HG03066 (cell line): ENCODE data around the gene PLEKHA7.

ENCODE experiments used
- ATAC-seq: cut with Tn5 transposase; IDR thresholded peaks from one replicate; pipeline ENCODE4 v1.9.1; 2021; ENCODE audit warnings: low read depth; ENCODE audit not compliant: unreplicated experiment

The PLEKHA7 gene

DNA sequence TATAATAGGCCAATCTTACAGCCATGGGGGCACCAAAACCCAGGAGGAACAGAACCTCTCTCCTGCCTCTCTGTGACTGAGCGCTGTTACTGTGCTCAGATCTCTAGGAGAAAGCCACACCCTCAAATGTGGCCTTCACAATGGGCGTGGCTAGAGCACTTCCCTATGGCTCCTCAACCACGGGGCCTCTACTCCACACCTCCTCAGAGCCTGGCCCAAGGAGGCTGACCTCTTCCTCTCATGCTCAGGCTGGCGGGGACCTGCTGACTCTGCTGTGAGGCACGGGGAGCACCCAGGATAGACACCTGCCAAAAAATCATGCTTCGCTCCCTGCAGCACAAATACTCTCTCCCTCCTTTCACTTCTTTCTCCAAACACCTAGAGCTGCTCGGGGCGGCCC, 234.8 kb downstream of the PLEKHA7 start:
- ATAC-seq, result no peak

DNA sequence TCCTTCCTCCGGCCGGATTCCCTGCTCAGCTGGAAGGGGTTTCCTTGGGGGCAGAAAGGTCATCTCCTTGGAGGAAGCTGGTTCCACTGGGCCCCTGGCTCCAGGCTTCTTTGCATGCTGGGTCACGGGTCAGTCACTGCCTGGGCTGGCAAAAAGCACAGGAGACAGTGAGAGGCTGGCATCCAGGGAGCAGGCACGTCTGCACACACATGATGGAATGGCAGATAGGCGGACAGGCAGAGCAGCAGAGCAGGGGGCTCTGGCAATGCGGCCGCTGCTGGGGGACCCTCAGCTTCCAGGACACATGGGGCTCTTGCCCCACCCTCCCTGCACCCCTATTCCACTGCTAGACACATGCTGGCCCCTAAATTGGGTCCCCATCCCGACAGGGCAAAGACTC, 235.3 kb downstream of the PLEKHA7 start:
- ATAC-seq, result no peak

DNA sequence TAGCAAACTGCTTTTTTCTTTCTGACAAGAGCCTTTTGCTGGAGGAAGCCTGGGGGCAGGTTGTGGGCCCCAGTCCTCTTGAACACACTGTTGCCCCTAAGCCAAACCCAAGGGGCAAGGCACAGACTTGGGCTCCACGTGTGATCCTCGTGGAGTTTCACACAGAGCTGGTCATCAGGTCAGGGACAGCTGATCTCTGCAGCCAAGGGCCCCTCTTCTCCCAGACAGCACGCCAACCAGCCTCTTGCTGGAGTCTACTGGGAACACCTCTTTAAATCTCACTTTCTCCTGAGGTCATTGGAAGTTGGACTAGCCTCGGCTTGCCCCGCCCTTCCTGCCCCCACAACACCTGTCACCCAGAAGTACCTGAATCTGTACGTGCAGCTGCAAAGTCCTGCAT, 235.9 kb downstream of the PLEKHA7 start:
- ATAC-seq, result no peak

DNA sequence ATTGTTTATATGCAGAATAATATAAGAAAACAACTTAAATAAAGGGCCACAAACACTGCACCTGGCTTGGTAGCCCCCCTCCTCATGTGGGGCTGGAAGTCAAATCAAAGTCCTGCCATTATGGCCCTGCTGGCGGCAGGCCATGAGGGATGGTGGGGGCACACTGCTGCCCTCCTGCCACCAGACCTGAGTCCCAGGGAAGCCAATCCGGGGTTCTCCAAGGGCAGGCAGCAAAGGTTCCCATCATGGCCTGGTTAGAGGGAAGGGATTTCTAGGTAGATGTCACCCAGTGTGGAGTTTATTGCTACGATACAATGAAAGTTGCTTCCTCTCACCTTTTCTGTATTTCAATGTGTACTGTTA, 236.6 kb downstream of the PLEKHA7 start:
- ATAC-seq, result no peak

DNA sequence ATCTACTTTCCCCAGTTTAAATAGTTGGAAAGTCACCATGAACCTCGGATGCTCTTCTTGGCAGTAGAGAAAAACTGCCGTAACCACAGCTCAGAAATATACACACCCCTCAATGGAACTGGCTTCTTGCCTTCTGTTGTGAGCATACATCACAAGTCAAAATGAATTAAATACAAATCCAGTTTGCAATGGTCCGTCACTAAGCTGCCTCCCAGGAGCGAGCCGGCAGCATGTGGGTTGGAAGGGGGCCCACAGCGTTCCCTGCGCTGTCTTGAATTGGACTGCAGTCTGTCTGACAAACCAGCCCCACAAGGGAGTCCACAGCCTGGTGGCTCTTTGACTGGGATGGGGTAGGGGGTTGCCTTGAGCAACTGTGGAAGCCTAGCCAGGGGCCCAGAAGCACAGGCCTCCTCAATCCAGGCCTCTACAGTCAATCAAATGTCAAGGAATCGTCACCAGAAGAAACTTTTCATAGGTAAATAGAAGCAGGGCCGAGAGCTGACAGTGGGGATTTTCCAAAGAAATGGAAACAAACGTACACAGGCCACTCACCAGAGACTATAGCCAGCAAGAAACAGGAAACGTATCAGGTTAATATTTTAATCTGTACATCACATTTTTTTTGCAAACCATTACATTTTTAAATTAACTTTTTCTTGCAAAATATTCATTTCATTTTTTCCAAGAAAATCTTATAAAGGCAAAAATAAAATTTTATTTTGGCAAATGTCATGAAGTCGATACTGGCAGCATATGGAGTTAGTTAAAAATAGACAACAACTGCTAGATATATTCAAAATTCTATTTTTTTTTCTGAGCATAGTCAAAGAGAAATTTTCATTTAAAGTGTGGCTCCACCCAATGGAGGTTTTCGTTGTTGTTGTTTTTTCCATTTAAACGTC, 237.3 kb downstream of the PLEKHA7 start:
- no peak for ATAC-seq

DNA sequence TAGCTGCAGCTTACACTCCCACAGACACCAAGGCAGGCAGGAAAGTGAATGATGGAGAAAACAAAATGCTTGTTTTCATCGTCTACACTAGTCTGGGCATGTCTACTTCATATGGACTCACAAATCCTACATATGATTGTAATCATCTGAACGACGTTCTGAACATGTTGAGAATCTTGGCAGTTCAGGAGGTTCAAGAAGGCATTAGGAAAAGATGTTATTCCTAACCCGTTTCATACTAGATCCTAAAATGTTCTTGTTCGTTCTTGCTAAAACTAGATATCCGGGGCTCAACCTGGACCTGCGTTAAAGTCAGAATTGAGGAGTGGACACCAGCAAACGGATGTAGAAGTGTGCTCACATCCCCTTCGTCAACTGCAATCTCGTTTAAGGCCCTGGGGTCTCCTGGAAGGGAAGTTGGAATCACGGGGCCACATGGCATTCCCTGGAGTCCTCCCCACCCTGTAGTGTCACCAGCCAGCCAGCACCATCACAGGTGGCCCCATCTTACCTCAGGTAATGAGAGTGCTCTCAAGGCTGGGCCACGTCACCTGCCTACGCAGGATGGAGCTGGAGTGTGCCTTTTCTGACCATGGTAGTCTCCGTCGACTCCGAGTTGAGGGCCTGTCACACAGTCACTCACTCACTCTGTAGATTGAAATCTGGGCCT, 238.5 kb downstream of the PLEKHA7 start:
- no peak for ATAC-seq

DNA sequence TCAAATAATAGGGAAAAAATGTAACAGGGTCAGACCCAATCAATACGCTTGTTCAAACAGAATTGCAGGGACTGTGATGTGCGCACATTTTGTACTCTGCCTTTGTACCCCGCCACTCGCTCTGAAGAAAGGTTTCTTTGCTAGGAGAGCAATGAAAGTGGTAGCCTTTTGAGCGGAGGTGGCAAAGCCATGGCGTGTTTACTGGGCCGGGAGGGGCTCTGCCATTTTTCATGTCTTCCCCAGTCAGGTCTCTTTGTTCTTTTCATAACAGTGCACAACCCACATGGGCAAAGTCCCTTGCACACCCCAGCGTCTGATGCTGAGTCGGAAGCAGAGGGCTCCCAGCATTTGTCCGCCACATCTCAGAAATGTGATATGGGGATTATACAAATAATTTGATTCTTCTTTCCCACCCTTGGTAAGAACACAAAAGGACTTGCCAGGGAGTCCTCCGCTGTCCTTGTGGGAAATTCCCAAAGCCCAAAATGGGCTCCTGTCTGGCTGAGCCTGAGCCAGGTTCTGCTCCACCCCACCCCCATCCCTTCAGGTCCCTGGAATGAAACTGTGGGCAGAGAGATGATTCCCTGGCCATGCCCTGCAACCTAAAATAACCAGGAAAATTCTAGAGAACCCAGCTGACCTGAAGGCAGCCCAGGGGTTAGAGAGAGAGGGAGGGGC, 239.1 kb downstream of the PLEKHA7 start:
- ATAC-seq, result no peak

DNA sequence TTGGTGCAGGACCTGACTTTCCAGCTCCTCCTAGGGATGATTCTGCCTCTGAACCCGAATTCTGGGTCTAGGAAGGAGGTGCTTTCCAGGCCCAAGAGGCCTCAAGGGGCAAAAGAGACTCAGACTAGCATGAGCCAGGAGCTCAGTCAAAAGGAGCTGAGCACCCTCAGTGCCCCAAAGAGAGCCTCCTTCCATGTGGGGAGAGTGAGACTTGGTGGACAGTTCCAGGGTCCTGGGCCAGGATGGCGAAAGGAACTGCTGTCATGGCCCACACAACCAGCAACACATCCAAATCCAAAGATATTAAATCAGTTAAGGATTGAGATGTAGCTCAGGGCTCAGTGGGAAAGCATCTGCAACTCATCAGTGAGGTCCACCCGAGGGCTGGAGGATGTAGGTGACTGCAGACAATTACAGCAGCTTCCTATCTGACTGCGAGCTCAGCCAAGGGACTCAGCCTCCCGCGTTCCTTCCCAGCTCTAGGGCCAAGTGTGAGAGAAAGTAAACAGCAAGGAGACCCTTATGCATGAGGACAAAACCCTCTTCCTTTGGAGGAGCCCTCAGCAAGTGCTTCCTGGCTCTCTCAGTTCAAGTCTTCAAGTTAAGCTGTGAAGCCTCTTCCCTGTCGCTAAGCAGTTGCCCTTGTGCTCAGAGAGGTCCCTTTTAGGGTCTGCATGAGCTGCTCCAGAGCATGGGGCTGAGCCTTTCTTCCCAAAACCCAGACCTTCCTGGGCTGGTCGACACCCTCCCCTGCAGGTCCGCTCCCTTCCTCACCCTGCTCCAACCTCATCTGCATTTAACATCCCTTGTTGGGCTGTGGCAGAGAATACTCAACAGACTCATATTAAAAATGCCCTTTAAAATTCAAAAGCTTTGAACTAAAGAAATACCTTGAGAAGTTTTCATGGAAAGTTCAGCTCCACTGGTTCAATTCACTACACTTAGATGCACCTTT, 240.0 kb downstream of the PLEKHA7 start:
- no peak for ATAC-seq

DNA sequence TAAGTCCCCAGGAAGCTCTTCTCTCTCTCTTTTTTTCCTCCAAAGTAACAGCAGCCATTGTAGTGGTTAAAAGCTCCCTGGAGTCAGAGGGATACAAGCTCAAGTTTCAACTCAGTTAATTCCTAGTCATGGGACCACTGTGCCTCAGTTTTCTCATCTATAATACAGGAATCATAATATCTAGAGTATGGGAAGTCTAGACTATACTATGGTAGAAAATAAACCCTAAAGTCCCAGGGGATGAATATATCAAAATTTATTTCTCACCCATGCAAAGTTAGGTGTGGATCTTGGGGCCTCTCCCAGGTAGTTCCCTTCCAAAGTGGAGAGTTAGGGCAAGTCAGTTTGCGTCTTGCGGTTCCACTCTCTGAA, 242.1 kb downstream of the PLEKHA7 start:
- no peak for ATAC-seq

DNA sequence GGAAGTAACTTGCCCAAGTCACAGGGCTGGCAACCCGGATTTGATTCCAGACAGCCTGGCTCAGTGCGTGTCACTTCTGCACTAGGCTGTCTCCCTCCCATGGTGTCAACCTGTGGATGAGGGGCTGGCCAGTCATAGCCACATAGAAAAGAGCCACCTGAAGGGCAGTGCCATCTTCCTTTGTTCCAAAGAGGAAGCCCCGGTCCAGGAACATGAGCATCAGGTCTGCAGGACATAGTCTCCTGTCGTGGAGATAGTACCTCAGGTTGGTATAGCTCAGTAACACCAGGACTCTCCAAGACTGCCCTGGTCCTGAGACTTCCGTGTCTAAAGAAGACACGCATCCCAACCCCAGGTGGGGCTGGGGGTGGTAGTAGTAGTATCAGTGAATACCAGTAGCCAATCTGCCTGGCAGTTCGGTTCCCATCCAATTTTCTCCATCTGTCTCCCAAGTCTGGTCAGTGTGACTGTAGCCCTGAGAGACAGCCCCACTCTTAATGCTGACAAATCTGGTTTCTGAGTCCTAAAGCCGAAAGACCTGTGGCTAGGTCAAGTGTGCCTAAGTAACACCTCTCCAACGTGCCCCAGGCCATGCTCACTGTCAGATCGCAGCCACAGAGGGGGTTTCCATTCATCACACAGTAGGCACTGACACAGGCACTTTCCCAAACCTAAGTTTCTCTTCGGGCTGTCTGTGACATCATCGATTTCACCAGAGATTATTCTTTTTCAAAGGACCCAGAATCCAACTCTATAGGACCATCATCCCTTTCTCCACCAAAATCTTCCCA, 242.7 kb downstream of the PLEKHA7 start:
- ATAC-seq, result no peak

DNA sequence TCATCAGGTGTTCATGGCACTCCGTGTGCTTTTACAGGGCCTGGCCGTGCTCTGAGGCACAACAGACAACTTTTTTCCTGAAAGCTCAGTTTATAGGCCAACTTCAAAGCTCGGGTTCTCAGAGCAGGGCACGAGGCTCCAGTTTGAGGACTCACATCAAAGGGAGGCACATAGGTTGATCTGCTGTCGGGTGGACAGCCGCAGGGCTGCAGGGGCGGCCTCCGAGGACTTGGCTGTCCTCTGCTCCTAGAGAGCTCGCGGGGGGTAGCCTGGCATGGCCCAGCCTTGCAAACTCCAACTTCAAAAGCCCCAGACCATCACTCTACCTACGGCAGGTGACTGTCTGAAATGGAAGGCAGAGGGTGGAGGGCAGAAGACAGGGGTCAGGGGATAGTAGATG, 244.2 kb downstream of the PLEKHA7 start:
- ATAC-seq, result no peak

DNA sequence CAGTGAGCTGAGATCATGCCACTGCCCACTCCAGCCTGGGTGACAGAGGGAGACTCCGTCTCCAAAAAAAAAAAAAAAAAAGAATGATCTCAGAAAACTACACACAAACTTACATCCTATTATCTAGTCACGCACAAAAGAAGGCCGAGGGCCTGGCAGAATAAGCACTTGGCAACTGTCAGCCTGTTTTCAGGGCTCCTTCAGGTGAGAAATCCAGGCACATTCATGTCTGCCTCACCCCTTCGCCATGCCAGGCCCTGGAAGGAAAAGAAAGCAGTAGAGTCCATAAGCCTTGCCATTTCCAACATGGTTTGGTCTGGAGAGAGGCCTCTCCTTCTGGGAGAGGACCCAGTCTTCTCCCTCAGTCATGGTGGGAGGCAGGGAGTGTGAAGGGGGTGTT, 244.8 kb downstream of the PLEKHA7 start:
- no peak for ATAC-seq

DNA sequence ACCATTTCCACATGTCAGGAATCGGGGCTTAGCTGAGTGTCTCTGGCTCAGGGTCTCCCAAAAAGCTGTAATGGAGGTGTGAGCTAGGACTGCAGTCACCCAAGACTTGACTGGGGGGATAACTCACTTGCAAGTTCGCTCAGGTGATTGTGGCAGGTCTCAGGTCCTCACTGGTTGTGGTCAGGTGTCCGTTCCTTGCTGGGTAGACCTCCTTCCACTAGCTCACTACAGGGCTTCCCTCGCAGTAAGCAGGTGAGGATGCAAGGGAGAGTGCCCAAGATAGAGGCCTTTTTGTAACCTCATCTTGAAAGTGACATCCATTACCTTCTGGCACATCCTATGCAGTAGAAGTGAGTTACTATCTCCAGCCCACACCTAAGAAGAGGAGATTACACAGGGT, 246.3 kb downstream of the PLEKHA7 start:
- no peak for ATAC-seq

DNA sequence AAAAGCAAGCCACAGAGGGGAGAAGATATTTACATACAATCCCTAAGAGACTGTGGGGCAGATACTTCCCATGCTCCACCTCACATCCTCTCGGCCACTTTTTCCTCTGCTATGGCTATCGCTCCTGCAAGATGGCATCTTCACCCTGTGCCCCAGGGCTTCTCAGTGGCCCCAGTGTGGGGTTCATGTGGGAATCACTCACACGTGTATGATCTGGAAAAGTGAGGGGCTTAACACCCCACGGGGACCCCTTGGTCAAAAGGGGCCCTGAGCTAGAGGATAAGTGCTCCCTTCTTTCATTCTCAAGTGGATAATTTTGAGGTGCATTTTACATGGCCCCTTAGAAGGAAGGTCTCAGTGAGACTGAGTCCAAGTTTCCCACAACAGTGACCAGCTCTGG, 247.1 kb downstream of the PLEKHA7 start:
- no peak for ATAC-seq

DNA sequence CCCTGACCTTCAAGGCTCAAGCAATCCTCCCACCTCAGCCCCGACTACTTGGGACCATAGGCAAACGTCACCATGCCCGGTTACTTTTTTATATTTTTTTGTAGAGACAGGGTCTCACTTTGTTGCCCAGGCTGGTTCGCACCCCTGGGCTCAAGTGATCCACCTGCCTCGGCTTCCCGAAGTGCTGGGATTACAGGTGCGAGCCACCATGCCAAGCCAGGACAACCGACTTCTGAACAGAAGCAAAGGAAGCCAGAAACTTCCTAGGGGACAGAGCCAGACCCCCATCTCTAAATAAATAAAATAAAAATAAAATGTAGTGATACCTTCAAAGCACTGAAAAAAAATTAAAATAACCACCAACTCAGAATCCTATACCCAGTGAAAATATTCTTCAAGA, 249.3 kb downstream of the PLEKHA7 start:
- ATAC-seq, result no peak

DNA sequence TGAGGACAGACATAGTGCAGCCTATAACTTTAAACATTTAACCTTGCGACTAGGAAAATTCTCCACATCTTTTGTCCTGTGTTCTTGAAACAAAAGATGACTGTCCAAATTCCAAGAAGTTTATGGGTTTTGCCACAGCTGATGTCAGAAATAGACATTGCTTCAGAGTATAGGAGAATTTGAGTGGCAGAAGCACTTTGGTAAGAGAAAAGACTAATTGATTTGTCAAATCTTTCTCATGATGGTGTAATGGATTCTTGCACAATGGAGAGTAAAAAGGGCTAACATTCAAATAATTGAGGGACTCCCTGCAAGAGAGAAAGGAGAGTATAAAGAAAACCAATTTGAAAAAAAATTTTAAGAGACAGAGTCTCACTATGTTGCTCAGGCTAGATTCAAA, 250.5 kb downstream of the PLEKHA7 start:
- ATAC-seq, result no peak

DNA sequence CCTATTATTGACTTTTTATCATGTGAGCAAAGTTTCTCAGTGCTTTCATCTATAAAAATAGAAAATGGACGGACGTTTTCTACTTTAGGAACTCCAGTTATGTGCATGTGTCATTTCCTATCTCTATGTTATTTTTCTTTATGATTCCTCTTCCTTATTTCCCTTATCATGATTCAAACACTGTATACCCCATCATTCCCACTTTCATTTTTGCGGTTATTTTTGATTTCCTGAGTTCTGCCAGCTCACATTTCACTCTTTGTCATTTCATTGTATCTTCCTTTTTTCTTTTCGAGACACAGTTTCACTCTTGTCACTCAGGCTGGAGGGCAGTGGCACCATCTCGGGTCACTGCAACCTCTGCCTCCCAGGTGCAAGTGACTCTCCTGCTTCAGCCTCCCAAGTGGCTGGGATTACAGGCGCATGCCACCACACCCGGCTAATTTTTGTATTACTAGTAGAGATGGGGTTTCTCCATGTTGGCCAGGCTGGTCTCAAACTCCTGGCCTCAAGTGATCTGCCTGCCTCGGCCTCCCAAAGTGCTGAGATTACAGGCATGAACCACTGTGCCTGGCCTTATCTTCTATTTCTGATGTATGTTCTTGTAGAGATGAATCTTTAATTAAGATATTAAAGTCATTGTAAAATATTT, 254.2 kb downstream of the PLEKHA7 start:
- no peak for ATAC-seq

DNA sequence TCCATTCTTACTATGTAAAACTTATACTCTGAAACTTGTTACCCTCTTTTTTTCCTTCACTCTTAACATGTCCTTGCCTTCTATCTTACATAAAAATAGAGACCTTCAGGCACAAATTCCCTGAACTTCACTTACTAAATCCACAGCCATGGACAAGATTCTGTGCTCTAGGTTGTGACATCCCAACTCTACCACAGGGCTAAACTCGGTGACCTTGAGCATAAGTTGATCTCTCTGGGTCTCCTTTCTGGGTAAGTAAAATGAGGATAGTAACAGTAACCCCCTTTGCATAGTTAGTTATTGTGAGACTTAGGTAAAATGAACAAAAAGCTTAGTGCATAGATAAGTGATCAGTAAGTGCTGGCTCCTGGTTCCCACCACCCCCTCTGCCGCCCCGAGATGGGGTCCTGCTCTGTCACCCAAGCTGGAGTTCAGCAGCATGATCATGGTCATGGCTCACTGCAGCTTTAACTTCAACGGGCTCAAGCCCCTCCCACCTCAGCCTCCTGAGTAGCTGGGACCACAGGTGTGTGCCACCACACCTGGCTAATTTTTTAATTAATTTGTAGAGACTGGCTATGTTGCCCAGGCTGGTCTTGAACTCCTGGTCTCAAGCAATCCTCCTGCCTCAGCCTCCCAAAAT, 255.7 kb downstream of the PLEKHA7 start:
- no peak for ATAC-seq

DNA sequence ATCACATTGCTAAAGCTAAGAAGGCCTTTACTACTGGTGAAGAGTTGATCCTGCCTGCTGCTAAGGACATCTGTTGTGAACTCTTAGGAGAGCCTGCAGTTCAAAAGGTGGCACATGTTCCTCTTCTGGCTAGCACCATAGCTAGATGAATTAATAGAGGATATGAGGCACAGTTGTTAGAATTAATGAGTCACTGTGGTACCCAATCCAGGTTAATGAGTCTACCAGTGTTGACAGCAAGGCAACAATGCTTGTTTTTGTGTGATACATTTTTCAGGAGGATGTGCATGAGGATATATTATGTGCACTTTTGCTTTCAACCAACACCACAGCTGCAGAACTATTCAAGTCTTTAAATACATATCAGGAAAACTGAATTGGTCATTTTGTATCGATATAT, 263.8 kb downstream of the PLEKHA7 start:
- no peak for ATAC-seq
